SK-N-SH (cell line): Measurements from ENCODE around the gene ABLIM2.

Experiments
- CTCF ChIP-seq: fragments of 200-600 bp; sonication (generic); IDR thresholded peaks from 2 replicates; pipeline ENCODE4 v1.6.1; 2017; ENCODE audit warnings: antibody characterized with exemption, mild to moderate bottlenecking, moderate library complexity
- EP300 ChIP-seq, 2 experiments: IDR thresholded peaks; 2 replicates each; pipeline versions ENCODE4 v1.4.0 to v1.6.1; 2012; ENCODE audit warnings: borderline replicate concordance in 1 of 2, low read depth in 1 of 2, low read length in 1 of 2
- FOXM1 ChIP-seq: IDR thresholded peaks from 2 replicates; pipeline ENCODE4 v1.4.0; 2012; ENCODE audit warnings: low read depth, mild to moderate bottlenecking
- GATA2 ChIP-seq: sonication (generic); formaldehyde crosslinking; IDR thresholded peaks from 2 replicates; pipeline ENCODE4 v1.5.0; 2020; ENCODE audit warnings: mild to moderate bottlenecking, missing genetic modification reagents
- REST ChIP-seq: IDR thresholded peaks from 2 replicates; pipeline ENCODE4 v1.6.1; 2012; ENCODE audit warnings: mild to moderate bottlenecking, low read depth, low read length, moderate library complexity

GRCh38 chr4:8097721-8098345 is 60.8 kb downstream of the ABLIM2 start:
- no peak for TF ChIP-seq REST
- TF ChIP-seq CTCF: no peak
- TF ChIP-seq EP300 (IDR thresholded peaks at IDR 0.05; ENCODE audit: borderline replicate concordance in 1 of 2, low read depth in 1 of 2, low read length in 1 of 2): no peak
- no peak for TF ChIP-seq GATA2 (CRISPR knock-in tag)
- no peak for TF ChIP-seq FOXM1
